ENCODE results near the gene KDM2A.

The KDM2A gene

DNA sequence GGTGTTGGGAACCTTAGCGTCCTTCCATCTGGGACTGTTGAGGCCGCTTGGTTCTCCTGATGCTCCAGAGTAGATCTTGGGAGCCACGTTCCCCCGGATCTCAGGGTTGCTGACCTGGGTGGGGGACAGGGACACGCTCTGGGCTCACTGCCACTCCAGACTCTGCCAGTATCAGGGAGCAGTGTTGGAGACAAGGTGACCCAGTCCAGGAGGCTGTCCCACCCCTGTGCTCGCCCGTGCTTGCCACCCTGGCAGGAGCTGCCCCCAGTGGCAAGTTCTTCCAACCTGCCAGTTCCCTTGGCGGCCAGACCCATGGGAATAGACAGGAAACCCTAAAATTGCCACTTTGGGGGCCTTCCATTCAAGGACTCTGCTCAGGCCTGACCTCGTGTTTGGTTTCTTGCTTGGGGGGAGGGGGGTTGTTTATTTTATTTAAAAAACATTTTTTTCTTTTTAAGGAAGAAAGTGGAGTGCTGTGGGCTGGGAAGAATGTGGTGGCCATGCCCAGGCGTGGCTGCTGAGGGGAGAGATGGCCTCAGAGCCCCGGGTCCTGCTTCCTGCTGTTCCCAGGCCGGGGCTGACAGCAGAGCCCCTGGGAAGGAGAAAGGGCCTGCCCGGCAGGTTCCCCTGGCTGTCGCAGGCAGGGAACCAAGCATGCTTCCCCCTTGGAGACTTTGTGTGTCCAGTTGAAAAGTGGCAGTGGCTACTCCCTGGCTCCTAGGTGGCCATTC is 154.4 kb downstream of the KDM2A start:
- DNase-seq (ENCODE audit: low read depth): no peak

DNA sequence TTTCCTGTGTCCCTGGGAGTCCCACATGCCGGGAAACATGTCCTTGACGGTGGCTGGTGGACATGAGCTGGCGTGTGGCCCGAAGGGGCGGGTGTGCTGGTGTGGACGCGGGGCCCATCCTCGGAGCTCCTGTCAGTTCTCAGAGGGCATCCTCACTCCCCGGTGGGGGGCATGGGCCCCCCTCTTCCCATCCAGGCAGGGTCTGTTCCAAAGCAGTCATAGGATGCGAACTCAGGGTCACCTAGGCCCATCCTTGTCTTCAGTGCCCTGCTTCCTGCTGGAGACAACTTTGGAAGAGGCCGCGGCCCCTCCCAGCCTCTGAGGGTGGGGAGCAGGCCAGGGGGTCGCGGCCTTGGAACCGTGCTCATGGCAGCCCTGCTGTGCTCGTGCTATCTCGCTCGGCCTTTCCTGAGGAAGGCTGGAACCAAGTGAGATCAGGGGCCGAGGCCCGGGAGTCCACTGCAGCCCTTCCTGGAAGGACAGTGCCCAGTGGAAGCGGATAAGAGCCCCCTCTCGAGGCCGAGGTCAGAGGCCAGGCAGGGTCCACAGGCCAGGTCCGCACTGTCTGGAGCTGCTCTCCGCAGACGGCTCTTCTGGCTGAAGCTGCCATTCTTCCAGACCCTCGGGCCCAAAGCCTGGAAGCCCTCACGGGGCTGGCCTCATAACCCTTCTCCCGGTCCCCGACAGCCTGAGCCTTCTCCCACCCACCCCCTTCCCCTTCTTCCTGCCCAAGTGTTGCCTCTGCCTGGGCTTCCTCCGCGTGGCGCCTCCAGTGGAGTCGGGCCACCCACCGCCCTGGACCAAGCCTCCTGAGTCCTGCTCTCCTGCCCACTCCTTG is 155.9 kb downstream of the KDM2A start:
- no peak for DNase-seq (ENCODE audit: low read depth)

DNA sequence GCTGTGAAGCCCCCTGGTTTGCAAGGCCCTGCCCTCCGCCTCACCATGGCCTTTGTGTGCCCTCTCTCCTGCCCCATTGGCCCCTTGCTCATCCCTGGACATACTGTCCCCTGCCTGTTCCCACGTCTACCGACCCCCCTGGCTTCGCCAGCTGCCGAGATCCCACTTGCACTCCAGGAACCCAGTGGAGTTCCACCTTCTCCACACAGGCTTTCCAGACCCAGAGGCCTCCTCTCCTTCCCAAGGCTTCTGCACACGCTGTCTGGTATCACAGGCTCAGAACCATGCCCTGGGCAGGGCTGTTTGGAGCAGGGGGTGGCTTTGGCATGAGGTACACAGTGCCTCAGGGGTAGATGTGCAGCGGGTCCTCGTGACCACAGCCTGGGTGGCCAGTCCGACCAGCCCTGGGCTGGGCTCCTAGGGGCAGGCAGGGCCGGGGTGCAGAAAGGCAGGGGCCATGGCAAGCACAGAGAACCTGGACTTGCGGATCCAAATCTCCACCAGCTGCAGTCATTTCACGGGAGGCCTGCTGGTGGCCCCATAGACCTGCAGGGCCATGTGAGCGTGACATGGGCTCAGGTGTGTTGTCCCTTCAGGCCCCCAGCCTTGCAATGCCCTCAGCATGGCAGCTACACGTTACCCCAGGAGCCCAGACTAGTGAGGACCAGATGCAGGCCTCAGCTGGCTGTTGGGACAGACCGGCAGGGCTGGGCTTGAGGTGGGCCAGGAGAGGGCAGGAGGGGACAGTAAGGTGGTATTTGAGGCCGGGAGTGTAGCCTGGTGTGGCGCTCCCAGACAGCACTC is 156.7 kb downstream of the KDM2A start:
- no peak for DNase-seq (ENCODE audit: low read depth)

DNA sequence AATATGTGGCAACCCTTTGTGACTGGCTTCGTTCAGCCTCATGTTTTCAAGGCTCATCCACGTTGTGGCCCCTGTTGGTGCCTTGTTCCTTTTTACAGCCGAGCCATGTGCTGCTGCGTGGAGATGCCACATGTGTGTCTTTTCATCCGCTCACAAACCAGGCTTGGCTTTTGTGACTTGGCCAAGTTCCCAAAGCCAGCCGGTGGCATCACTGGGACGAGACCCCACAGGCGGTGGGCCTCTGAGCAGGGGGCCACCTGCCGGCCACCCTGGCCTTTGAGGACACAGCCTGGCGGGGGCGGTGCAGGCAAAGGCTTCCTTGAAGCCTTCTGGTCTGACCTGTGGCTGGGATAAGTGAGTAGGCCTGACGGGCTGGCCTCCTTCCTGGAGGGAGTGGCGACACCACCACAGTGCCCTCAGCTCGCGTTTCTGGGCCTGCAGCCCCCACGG is 157.7 kb downstream of the KDM2A start:
- no peak for DNase-seq (ENCODE audit: low read depth)

DNA sequence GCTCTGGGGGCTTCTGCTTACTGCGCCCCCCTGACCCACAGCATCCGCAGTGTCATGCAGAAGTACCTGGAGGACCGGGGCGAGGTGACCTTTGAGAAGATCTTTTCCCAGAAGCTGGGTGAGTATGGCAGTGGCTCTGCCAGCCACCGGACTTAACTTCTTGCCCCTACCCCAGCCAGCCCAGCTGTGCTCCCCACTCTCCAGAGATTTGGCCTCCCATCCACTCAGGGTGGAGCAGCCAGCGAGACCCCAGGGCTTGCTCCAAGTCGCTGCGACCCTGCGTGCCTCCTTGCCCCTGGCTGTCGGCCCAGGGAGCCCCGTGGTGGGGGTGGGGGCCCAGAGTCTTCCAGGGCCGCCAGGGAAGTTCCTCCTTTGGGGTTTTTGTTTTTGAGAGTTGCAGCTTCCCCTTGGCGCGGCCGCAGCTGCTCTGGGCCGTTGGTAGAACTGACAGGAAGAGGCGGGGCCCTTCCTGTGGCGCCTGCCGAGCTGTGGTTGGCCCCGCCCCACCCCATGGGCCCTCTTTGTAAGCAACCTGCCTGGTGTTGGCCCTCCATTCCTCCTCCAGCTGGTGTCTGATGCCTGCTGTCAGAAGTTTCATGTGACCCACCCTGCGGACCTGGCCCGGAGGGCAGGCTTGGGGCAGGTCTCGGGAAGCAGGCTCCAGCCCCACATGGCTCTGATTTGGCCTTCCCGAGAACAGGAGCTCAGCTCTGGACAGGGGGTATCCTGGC is 158.3 kb downstream of the KDM2A start:
- DNase-seq (ENCODE audit: low read depth): no peak

DNA sequence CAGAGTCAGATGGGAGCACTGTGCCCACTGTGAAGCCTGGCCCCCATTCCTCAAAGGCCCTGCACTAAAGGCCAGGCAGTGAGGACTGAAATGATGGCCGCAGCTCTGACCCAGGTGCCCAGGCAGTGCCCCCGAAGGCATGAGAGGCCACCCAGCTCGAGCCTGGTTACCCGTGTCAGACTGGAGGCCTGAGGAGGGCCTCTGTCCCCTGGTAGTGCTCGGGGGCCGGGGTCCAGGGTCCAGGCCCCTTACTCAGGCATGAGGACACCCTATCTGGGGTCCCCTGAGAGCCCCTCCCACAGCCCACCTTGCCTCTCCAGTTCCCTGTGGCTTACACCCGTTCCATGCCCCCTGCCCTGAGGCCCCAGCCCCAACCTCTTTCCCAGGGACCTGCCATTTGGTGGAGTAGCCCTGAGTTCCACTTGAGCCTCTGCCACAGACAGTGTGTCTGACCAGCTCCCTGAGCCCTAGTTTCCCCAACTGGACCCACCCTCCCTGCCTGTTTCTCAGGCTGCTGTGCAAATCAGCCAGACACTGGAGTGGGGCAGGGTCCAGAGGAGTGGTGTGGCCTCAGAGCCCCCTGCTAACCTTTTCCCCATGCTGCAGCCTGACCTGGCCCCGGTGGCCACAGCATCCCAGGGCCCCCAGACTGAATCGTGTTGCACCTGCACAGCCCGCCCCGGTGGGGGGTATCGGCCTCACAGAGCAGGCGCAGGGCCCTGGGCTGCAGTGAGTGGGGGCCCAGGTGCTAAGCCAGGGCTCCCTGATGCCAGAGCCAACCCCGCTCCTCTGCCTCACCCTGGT is 159.3 kb downstream of the KDM2A start:
- DNase-seq (ENCODE audit: low read depth): no peak

DNA sequence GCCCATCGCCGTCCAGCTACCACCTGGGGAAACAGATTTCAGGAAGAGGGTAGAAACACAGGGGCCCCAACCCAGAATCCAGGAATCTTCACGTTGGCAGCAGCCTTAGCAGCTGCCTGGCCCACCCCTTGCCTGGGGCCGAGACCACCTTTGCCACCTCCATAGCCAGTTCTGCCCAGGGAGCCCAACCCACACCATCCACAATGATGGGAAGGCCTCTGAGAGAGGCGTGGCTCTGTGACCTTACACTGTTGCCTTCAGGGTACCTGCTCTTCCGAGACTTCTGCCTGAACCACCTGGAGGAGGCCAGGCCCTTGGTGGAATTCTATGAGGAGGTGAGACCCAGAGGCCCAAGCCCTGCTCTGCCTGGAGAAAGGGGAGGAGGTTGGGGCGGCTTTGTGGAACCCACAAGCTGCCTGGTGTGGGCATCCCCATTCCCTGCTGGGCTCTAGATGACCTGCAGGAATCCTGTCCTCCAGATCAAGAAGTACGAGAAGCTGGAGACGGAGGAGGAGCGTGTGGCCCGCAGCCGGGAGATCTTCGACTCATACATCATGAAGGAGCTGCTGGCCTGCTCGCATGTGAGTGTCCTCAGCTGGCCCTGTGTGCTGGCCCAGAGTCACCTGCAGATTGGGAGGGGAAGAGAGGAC is 160.0 kb downstream of the KDM2A start:
- DNase-seq (ENCODE audit: low read depth): no peak

DNA sequence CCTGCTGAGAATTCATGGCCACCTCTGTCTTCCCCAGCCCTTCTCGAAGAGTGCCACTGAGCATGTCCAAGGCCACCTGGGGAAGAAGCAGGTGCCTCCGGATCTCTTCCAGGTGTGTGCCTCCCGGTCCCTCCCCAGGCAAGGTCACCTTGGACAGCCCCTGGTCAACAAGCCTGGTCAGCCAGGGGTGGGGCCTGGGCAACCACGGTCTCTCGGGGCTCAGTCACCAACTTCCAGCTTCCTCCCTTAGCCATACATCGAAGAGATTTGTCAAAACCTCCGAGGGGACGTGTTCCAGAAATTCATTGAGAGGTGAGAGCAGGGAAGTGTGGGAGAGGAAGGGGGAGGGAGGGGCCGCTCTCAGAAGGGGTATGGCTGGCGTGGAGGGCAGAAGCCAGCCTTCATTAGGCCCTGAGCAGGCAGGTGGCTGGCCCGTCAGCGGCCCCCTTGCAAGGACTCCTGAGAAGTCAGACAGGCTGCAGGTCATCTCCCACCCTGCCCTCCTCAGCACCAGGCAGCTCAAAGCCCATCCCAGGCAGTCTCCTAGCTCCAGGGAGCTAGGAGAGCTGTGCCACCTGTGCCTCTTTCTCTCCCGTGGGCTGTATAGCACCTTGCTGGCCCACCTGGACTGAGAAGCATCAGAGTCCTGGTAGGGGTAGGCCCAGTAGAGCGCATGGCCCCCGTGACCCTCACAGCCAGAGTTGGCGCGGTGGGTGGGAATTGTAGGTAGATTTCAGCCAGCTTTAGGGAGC is 160.7 kb downstream of the KDM2A start:
- no peak for DNase-seq (ENCODE audit: low read depth)

DNA sequence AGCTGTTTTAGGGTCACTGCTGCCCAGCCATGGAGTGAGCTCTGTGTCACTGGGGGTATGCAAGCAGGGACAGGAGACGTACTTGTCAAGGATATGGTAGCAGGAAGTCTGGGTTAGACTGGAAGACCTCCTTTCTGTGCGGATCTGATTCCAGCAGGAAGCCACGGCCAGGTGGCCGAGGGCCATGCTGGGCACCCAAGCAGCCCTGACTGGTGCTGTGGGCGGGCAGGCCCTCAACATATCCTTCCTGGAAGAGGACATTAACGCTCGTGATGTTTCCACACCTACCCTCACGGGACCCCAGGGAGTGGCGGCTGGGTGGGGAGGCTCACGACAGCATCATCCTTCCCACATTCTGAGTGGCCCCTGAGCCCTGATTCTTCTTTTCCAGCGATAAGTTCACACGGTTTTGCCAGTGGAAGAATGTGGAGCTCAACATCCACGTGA is 161.3 kb downstream of the KDM2A start:
- no peak for DNase-seq (ENCODE audit: low read depth)

DNA sequence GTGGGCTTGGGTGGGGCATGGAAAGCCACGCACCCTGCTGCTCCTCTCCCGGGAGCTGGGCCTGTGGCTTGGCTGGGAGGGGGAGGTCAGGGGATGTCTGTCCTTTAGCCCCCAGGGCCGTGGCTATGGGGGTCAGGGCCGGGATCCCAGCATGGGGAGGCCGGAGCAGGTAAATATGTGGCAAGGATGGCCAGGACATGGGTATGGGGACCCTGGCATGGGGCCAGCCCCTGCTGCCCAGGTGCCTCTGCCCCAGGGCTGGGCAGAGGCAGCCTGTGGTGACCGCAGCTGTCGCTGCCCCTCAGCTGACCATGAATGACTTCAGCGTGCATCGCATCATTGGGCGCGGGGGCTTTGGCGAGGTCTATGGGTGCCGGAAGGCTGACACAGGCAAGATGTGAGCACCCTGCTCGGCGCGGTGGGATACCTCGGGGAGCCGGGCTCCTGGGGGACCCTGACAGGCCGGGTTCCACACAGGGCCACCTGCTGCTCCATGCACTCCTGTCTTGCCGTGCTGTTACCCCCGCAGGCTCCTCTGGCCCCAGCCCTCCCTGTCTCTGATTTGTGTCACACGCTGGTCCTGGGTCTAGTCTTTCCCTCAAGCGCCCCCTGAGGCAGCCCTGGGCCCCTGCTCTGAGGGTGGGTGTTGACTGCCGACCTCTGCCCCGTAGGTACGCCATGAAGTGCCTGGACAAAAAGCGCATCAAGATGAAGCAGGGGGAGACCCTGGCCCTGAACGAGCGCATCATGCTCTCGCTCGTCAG is 161.9 kb downstream of the KDM2A start:
- no peak for DNase-seq (ENCODE audit: low read depth)

DNA sequence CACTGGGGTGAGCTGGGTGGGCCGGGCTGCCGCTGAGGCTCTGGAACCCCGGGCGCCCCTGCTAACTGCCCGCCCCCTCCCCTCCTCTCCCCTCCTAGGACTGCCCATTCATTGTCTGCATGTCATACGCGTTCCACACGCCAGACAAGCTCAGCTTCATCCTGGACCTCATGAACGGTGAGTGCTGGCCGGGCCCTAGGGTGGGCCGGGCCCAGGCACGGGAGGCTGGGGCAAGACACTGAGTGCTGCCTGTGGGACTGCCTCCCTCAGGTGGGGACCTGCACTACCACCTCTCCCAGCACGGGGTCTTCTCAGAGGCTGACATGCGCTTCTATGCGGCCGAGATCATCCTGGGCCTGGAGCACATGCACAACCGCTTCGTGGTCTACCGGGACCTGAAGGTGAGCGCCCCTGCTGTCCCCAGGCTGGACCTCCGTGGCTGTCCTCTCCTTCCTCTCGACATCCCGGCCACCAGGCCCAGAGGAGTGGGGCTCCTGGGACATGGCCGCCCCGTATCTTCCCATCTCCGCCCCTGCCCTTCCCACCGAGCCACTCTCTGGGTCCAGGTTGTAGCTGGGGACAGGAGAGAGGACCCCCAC is 162.6 kb downstream of the KDM2A start:
- no peak for DNase-seq (ENCODE audit: low read depth)

DNA sequence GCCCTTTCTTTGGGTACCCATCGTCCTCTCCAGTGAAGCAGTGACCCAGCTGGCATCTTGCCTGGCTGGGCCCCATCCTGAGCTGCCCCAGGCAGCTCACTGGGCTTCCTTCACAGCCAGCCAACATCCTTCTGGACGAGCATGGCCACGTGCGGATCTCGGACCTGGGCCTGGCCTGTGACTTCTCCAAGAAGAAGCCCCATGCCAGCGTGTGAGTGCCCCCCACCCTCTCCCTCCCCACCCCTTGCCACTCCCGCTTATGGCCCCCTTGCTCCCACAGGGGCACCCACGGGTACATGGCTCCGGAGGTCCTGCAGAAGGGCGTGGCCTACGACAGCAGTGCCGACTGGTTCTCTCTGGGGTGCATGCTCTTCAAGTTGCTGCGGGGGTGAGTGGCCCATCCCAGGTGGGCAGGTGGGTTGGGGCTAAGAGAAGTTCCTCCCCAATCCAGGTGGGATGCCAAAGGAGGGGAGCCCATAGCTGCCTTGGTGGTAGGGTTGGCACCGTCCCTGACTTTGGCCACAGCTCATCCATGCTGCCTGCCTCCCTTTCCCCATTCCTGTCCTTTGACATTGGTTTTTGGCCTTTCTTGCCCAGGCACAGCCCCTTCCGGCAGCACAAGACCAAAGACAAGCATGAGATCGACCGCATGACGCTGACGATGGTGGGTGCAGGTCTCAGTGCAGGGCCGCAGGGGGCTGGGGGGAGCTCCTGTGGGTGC is 163.3 kb downstream of the KDM2A start:
- DNase-seq (ENCODE audit: low read depth): no peak

DNA sequence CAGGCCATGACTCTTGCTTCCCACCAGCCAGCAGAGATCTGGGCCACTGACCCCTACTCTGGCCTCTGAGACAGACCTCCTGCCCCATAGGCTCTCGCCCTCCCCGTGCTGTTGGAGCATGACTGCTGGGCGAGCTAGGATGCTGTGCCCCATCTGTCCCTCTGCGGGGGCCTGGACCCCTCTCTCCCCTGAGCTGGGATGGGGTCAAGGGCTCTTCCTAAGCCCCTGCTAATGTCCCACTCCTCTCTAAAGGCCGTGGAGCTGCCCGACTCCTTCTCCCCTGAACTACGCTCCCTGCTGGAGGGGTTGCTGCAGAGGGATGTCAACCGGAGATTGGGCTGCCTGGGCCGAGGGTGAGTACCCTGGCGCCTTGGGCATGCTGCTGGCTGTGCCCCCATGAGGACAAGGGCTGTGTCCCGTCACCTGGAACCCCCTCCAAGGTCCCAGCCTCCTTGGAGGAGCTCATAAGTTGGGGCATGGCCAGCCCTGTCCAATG is 163.9 kb downstream of the KDM2A start:
- no peak for DNase-seq (ENCODE audit: low read depth)

DNA sequence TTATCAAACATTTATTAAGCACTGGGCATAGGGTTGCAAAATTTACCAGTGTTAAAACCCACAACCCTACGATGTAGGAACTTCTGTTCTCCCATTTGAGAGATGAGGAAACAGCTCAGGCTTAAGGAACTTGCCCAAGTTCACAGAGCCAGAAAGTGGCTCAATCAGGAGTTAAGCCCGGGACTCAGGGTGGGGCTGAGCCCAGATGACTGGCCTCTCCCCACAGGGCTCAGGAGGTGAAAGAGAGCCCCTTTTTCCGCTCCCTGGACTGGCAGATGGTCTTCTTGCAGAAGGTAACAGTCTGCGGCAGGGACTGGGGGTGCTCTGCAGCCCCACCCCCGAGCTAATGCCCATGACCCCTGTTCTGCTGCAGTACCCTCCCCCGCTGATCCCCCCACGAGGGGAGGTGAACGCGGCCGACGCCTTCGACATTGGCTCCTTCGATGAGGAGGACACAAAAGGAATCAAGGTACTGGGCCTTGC is 164.5 kb downstream of the KDM2A start:
- DNase-seq (ENCODE audit: low read depth): no peak

DNA sequence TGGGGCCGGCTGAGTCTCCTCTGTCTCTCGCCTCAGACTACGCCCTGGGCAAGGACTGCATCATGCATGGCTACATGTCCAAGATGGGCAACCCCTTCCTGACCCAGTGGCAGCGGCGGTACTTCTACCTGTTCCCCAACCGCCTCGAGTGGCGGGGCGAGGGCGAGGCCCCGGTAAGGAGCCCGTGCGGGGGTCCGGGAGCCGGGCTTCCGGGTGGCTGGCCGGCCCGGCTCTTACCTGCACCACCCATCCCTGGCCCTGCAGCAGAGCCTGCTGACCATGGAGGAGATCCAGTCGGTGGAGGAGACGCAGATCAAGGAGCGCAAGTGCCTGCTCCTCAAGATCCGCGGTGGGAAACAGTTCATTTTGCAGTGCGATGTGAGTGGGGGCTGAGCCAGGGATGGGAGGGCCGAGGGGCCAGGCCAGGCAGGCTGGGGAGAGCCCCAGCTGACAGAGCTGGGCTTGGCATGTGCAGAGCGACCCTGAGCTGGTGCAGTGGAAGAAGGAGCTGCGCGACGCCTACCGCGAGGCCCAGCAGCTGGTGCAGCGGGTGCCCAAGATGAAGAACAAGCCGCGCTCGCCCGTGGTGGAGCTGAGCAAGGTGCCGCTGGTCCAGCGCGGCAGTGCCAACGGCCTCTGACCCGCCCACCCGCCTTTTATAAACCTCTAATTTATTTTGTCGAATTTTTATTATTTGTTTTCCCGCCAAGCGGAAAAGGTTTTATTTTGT is 165.9 kb downstream of the KDM2A start:
- no peak for DNase-seq (ENCODE audit: low read depth)

DNA sequence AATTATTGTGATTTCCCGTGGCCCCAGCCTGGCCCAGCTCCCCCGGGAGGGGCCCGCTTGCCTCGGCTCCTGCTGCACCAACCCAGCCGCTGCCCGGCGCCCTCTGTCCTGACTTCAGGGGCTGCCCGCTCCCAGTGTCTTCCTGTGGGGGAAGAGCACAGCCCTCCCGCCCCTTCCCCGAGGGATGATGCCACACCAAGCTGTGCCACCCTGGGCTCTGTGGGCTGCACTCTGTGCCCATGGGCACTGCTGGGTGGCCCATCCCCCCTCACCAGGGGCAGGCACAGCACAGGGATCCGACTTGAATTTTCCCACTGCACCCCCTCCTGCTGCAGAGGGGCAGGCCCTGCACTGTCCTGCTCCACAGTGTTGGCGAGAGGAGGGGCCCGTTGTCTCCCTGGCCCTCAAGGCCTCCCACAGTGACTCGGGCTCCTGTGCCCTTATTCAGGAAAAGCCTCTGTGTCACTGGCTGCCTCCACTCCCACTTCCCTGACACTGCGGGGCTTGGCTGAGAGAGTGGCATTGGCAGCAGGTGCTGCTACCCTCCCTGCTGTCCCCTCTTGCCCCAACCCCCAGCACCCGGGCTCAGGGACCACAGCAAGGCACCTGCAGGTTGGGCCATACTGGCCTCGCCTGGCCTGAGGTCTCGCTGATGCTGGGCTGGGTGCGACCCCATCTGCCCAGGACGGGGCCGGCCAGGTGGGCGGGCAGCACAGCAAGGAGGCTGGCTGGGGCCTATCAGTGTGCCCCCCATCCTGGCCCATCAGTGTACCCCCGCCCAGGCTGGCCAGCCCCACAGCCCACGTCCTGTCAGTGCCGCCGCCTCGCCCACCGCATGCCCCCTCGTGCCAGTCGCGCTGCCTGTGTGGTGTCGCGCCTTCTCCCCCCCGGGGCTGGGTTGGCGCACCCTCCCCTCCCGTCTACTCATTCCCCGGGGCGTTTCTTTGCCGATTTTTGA is 166.8 kb downstream of the KDM2A start:
- no peak for DNase-seq (ENCODE audit: low read depth)
